HFF-Myc (cell line): ENCODE measurements around the gene STRA8.

Source experiments
- DNase-seq: peaks from one replicate; pipeline ENCODE4 v3.0.0-alpha.2; 2011; ENCODE audit warnings: low read depth; ENCODE audit errors: extremely low read depth
- H3K4me3 ChIP-seq: replicated peaks from 2 replicates; pipeline ENCODE4 v1.5.1; 2011; ENCODE audit warnings: low read depth, mild to moderate bottlenecking, control low read depth, low read length
- TF ChIP-seq, protein P1 (sequence below): IDR thresholded peaks from 2 replicates; pipeline ENCODE4 v1.5.1; 2012; ENCODE audit warnings: mild to moderate bottlenecking, low read depth, low read length, control low read depth; ENCODE audit errors: missing control alignments

Gene STRA8

GRCh38 chr7:135251496-135252391, 18.1 kb downstream of the STRA8 start:
- DNase-seq = no peak
- H3K4me3 ChIP-seq = no peak overlapping the region
- TF ChIP-seq, protein P1, sequence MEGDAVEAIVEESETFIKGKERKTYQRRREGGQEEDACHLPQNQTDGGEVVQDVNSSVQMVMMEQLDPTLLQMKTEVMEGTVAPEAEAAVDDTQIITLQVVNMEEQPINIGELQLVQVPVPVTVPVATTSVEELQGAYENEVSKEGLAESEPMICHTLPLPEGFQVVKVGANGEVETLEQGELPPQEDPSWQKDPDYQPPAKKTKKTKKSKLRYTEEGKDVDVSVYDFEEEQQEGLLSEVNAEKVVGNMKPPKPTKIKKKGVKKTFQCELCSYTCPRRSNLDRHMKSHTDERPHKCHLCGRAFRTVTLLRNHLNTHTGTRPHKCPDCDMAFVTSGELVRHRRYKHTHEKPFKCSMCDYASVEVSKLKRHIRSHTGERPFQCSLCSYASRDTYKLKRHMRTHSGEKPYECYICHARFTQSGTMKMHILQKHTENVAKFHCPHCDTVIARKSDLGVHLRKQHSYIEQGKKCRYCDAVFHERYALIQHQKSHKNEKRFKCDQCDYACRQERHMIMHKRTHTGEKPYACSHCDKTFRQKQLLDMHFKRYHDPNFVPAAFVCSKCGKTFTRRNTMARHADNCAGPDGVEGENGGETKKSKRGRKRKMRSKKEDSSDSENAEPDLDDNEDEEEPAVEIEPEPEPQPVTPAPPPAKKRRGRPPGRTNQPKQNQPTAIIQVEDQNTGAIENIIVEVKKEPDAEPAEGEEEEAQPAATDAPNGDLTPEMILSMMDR = no peak

DNA sequence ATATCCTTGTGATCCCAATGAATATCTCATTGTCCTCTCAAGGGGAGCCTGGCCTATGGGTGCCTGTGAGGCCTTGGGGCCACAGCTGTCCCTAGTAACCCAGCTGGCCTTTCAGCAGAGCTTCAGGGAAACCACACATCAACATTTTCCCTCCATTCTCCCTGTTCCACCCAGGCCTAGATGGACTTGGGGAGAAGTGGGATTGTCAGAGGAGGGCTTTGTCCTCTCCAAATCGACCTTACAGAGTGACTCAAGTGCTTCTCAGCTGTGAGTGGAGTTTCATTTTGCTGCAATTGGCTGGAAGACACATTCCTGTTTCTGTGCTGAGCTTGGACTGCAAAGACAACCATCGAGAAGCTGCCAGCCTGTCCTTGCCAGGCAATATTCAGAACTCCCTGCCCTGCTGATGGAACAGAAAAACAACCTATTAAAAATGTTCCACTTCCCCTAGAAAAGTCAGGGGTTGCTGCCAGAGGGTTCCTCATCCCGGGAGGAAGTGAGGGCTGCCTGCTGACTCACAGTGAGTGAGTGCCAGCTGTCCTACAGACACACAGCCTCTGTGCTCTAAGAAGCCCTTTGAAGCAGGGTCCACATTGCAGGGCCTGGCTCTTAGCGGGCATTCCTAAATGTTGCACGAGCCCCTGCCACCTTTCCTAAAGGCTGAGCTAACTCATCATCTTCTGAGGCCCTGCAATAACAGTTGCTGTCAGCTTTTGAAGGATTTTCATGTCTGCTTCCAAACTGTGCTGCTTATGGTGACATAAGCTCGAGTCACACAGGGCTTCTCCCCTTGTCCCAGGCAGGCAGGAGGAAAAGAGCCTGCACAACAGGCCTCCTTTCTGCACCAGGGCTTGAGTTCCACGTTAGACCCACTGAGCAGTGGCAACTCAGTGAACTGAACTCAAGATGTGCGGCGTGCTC, 20.5 kb downstream of the STRA8 start:
- TF ChIP-seq, protein P1 = no peak
- H3K4me3 ChIP-seq = no peak overlapping the region
- DNase-seq = peak; percentile 31

DNA sequence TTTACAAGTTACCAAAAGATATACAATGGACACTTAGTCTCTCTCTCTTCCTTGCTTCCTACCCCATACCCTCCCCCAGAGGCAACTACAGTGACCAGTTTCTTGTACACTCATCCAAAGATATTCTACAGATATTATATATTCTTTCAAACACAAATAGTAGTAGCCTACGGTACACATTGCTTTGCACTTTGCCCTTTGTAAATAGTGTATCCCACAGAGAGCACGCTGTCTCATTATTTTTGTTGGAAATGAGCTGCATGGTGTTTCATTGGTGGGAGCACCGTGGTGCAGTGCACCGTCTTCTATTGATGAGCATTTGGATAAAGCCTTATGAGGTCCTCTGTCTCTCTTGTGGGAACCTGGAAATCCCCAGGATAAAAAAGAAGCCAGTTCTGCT, 24.2 kb downstream of the STRA8 start:
- TF ChIP-seq, protein P1 = no peak
- DNase-seq = no peak
- no peak overlapping the region for H3K4me3 ChIP-seq

DNA sequence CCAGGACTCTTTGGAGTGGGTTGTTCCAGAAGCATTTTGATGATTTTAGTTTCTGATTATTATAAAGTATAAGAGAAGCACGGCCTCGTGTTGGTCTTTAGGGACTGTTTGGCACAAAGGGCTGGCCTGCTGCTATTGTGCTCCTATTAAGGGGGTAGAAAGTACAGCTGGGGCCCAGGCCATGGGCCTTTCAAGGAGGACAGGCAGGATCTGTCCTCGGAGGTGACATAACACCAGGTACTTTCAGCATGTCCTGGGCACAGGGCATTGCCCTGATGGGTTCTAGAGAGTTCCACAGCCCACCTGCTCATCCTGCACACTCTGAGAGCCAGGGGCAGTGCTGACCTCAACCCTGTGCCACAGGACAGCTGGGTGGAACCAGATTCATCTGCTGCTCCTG, 24.9 kb downstream of the STRA8 start:
- TF ChIP-seq, protein P1 = no peak
- no peak for DNase-seq
- H3K4me3 ChIP-seq = no peak overlapping the region

DNA sequence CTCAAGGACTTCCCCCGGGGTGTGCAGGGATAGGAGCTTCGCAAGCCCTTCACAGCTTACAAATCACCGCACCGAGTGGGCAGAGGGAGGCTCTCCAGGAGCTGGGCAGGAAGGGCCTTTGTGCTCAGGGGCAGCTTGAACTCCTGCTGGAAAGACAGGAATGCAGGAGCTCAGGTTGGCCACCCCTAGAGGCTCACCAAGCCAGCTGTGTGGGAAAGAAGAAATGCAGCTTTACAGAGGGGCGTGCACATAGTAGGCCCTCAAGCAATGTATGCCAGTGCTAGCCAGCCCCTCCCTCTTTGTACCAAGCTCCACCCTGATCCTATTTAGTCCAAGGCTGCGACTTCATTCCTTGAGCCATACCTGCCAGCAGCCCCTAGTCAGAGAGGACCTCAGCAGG, 26.1 kb downstream of the STRA8 start:
- no peak overlapping the region for H3K4me3 ChIP-seq
- TF ChIP-seq, protein P1 = no peak
- DNase-seq = no peak

DNA sequence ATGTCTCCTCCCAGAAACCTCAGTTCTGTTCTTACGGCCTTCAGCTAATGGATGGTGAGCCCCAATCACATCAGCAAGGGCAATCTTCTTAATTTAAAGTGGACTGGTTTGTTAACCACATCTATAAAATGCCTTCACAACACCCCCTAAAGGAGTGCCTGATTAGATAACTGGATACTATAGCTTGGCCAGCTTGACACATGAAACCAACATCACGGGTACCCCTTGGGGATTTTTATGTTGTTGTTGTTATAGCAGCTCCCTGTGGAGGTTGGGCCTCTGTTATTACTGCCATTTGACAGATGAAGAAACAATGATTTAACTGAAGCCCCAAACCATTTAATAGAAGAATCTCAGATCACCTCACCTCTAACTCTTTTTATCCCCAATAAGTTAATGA, 26.8 kb downstream of the STRA8 start:
- no peak overlapping the region for H3K4me3 ChIP-seq
- TF ChIP-seq, protein P1 = no peak
- no peak for DNase-seq
